Measurements from ENCODE around the gene AVL9.
A peak's percentile ranks its signal among the peaks of the same experiment; 100 is the strongest.

AVL9 gene

GRCh38 chr7:32506266-32507054, 11.2 kb downstream of the AVL9 start:
- peak; percentile 14 for DNase-seq (ENCODE audit: low read depth)
- H3K4me3 ChIP-seq (ENCODE audit: low read depth, low read length): no peak overlapping the region

GRCh38 chr7:32507414-32507813, 12.1 kb downstream of the AVL9 start:
- no peak for DNase-seq (ENCODE audit: low read depth)
- TF ChIP-seq CTCF (IDR thresholded peaks at IDR 0.05; ENCODE audit: insufficient read depth, low read depth, low read length, missing control alignments): no peak
- H3K4me3 ChIP-seq (ENCODE audit: low read depth, low read length): no peak overlapping the region

More at GRCh38 chr7:32506266-32507054, 11.2 kb downstream of the AVL9 start:
- no peak for TF ChIP-seq CTCF (IDR thresholded peaks at IDR 0.05; ENCODE audit: insufficient read depth, low read depth, low read length, missing control alignments)

- DNase-seq (ENCODE audit: low read depth): no peak
- TF ChIP-seq CTCF (IDR thresholded peaks at IDR 0.05; ENCODE audit: insufficient read depth, low read depth, low read length, missing control alignments): no peak
Observed at GRCh38 chr7:32511791-32512190, 16.5 kb downstream of the AVL9 start.

GRCh38 chr7:32513210-32513609, 17.9 kb downstream of the AVL9 start:
- no peak overlapping the region for H3K4me3 ChIP-seq (ENCODE audit: low read depth, low read length)
- TF ChIP-seq CTCF (IDR thresholded peaks at IDR 0.05; ENCODE audit: insufficient read depth, low read depth, low read length, missing control alignments): no peak

More at GRCh38 chr7:32511791-32512190, 16.5 kb downstream of the AVL9 start:
- H3K4me3 ChIP-seq (ENCODE audit: low read depth, low read length): no peak overlapping the region

GRCh38 chr7:32515890-32516550, 20.7 kb downstream of the AVL9 start:
- peak; percentile 60 for DNase-seq (ENCODE audit: low read depth)
- TF ChIP-seq CTCF (IDR thresholded peaks at IDR 0.05; ENCODE audit: insufficient read depth, low read depth, low read length, missing control alignments): no peak
- H3K4me3 ChIP-seq (ENCODE audit: low read depth, low read length): no peak overlapping the region

More at GRCh38 chr7:32513210-32513609, 17.9 kb downstream of the AVL9 start:
- DNase-seq (ENCODE audit: low read depth): no peak

- DNase-seq (ENCODE audit: low read depth): no peak
- H3K4me3 ChIP-seq (ENCODE audit: low read depth, low read length): no peak overlapping the region
- TF ChIP-seq CTCF (IDR thresholded peaks at IDR 0.05; ENCODE audit: insufficient read depth, low read depth, low read length, missing control alignments): no peak
Observed at GRCh38 chr7:32516551-32517100, 21.3 kb downstream of the AVL9 start.

All from GM12865 (cell line).